ENCODE data around the gene BAIAP2L1.

The BAIAP2L1 gene

DNA sequence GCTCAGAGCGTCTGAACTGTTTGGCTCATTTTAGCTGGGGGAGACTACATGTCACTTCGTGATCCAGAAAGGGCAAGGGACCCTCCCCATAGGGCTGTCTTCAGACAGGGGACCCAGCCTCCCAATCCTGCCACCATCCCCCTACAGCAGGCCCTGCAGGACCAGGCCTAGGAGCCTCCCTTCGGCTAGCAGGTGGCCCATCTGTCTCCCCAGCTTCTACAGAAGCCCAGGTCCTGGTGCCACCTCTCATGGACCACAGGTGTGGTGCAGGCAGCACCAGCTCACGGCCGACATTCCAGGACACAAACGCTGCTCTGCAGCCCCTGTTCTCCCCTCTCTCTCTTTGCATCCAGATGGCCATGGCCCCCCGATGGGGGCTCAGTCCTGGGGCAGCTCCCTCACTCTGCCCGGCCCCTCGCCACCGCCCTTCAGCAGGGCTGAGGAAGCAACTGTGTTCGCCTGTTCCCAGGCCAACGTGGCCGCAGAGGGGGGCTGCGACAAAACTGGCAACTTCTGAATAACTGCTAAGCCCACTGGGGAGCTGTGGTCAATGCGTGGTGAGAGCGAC, 159.1 kb downstream of the BAIAP2L1 start:
- no peaks in the 10 kb centered on the region for H3K27me3 ChIP-seq (replicated peaks; ENCODE audit: control insufficient read depth, insufficient read depth, low read length)
- DNase-seq (ENCODE audit: low read depth): no peak
- H3K9me3 ChIP-seq (ENCODE audit: control insufficient read depth, low read length): no peaks in the 10 kb centered on the region
- peaks cover 15% of the 10 kb centered on the region for H3K36me3 ChIP-seq (ENCODE audit: control insufficient read depth, insufficient read depth, low read length, severe bottlenecking)
- H3K9ac ChIP-seq (ENCODE audit: low read length): no peak overlapping the region
- H3K4me1 ChIP-seq (ENCODE audit: control insufficient read depth, insufficient read depth, low read length): no peaks in the 10 kb centered on the region
- no peak overlapping the region for H3K4me3 ChIP-seq (ENCODE audit: low read length)
